Measurements from ENCODE around the gene ZNF280A. TPM values are rescaled to one million over a fixed set of nuclear protein-coding genes. Genes with fewer than 3 reads are reported as not detected.

ZNF280A gene
- total and polyA plus RNA-seq, 2 of the 8 experiments (the other 6 are each of a cell fraction or from before 2014, with no cell fraction given) = 0.09 to 0.61 TPM

- CTCF ChIA-PET (ENCODE audit: partially characterized antibody) = interaction anchor here (0.8 to 2.4 kb wide), 3 partner anchors 143 to 474 kb away, joined by 3 to 5 read pairs (median 3); no protein-coding TSS in a partner anchor
Measured at GRCh38 chr22:22485524-22485923, 34.5 kb downstream of the ZNF280A start.

More at GRCh38 chr22:22485524-22485923, 34.5 kb downstream of the ZNF280A start:
- POLR2A ChIA-PET (ENCODE audit: partially characterized antibody) = interaction anchor here (1.8 kb wide), 1 partner anchor 7 kb away, joined by 3 read pairs; no protein-coding TSS in a partner anchor
- H3K79me1 ChIP-seq (ENCODE audit: low read depth, low read length) = no peaks in the 10 kb centered on the region
- no peak overlapping the region for H4K8ac ChIP-seq (ENCODE audit: extremely low read depth, insufficient read depth, low read length)
- peaks cover 5 to 18% (median 7%) of the 10 kb centered on the region in 4 experiments; a peak in 7 of 8 replicates for H3K36me3 ChIP-seq (ENCODE audit: control insufficient read depth in 2 of 4, insufficient read depth in 4 of 4, low read length in 3 of 4)
- H3K4me1 ChIP-seq (replicated peaks in 1 of 4; ENCODE audit: control insufficient read depth in 3 of 4, insufficient read depth in 4 of 4, low read length in 3 of 4) = no peaks in the 10 kb centered on the region
- no peak overlapping the region for H3K23ac ChIP-seq (ENCODE audit: insufficient read length)
- no peak overlapping the region for H2AFZ ChIP-seq (ENCODE audit: low read length)
- no peak overlapping the region for H4K91ac ChIP-seq (replicated peaks; ENCODE audit: insufficient read length, low read length)
- FAIRE-seq = no peak
- no peak overlapping the region for H3K9ac ChIP-seq (replicated peaks in 1 of 4; ENCODE audit: extremely low read depth in 1 of 4, low read depth in 3 of 4, low read length in 3 of 4)
- H3K9me3 ChIP-seq (ENCODE audit: insufficient read depth in 2 of 2, low read depth in 1 of 2, low read length in 1 of 2) = no peaks in the 10 kb centered on the region
- H3K4me3 ChIP-seq (ENCODE audit: extremely low read depth in 1 of 4, insufficient read depth in 2 of 4, low read depth in 3 of 4, low read length in 4 of 4) = no peak overlapping the region
- H3K4me2 ChIP-seq (ENCODE audit: insufficient read depth in 1 of 2, low read depth in 2 of 2, low read length in 2 of 2) = no peak overlapping the region
- H3K27ac ChIP-seq (ENCODE audit: low read depth, low read length) = no peak overlapping the region
- no peak overlapping the region for H3K14ac ChIP-seq (ENCODE audit: insufficient read length)
- H3K27me3 ChIP-seq (replicated peaks in 1 of 4; ENCODE audit: control insufficient read depth in 3 of 4, extremely low read depth in 1 of 4, insufficient read depth in 3 of 4, low read length in 3 of 4) = peaks cover 0 to 9% (median 4%) of the 10 kb centered on the region in 4 experiments; a peak in 3 of 7 replicates
- no peak for TF ChIP-seq KDM5A (IDR thresholded peaks at IDR 0.05; ENCODE audit: low read length)
- no peak for TF ChIP-seq GTF2F1 (IDR thresholded peaks at IDR 0.05; ENCODE audit: borderline replicate concordance, low read depth, low read length)
- TF ChIP-seq MAFK (IDR thresholded peaks at IDR 0.05; ENCODE audit: low read depth, low read length) = no peak
- no peak for TF ChIP-seq NANOG (IDR thresholded peaks at IDR 0.05; ENCODE audit: insufficient read depth, low read depth, low read length, poor library complexity, severe bottlenecking)
- no peak for TF ChIP-seq CTCF (IDR thresholded peaks at IDR 0.05; ENCODE audit: control extremely low read depth in 1 of 3, insufficient read depth in 1 of 3, low read depth in 1 of 3, low read length in 3 of 3)
- peaks cover 0 to 3% of the 10 kb centered on the region in 2 experiments for H4K20me1 ChIP-seq (replicated peaks in 1 of 2; ENCODE audit: control insufficient read depth in 1 of 2, insufficient read depth in 2 of 2, low read length in 2 of 2)
- H3K4ac ChIP-seq (replicated peaks; ENCODE audit: insufficient read length, low read depth, low read length) = no peak overlapping the region
- H2BK5ac ChIP-seq (ENCODE audit: low read depth, low read length) = no peak overlapping the region
- H2BK120ac ChIP-seq (replicated peaks; ENCODE audit: low read depth, low read length) = no peak overlapping the region
- no peak for DNase-seq (ENCODE audit: low read depth in 1 of 2, low spot score in 2 of 2)
- 93% methylated on average over 3 of the region's 3 CpGs; no CpG with 5 or more reads in 1 of the 2 experiments for WGBS, 2 experiments (ENCODE audit: extremely low coverage in 1 of 2, insufficient coverage in 1 of 2, insufficient read length in 1 of 2, insufficient replicate concordance in 2 of 2, low coverage in 1 of 2, low lambda C conversion rate in 2 of 2, missing lambda C conversion rate in 1 of 2)
- no peaks in the 10 kb centered on the region for H3K23me2 ChIP-seq (ENCODE audit: low read depth, low read length)
- H2BK15ac ChIP-seq (ENCODE audit: low read length) = no peak overlapping the region
- H3K79me2 ChIP-seq (ENCODE audit: control insufficient read depth in 1 of 2, insufficient read depth in 2 of 2, low read length in 2 of 2) = no peaks in the 10 kb centered on the region
- H3K18ac ChIP-seq (ENCODE audit: extremely low read depth, low read length) = no peak overlapping the region
- no peak overlapping the region for H4K5ac ChIP-seq (ENCODE audit: insufficient read length, low read depth, low read length)
- no peak overlapping the region for H2BK12ac ChIP-seq (ENCODE audit: low read depth, low read length)
- no peak overlapping the region for H3K56ac ChIP-seq (replicated peaks; ENCODE audit: insufficient read length, low read depth, low read length)
- no peak overlapping the region for H2AK5ac ChIP-seq (ENCODE audit: low read depth, low read length)
- no peak overlapping the region for H2BK20ac ChIP-seq (ENCODE audit: low read length)

Data from H1 (cell line).